HT1080 (cell line): ENCODE results near the gene FBXO47. TPM values are rescaled to one million over a fixed set of nuclear protein-coding genes. Genes with fewer than 3 reads are reported as not detected.
"Not testable (repeated sequence)": the region's sequence is repeated elsewhere in the genome, so short reads cannot be mapped to it uniquely, and the experiment has no call there.

ENCODE experiments used
- DNase-seq: peaks from one replicate; pipeline ENCODE4 v3.0.0-alpha.2; 2015; ENCODE audit warnings: low read depth
- total RNA-seq: library from RNA; depleted of rRNA; stranded (reverse); fragments of >200 nt; shearing (Covaris generic); gene quantifications from 2 replicates; pipeline ENCODE4 v1.2.3, GENCODE V29; 2014

Gene FBXO47
- total RNA-seq, 1 experiment from 2014 or later: not detected

DNA sequence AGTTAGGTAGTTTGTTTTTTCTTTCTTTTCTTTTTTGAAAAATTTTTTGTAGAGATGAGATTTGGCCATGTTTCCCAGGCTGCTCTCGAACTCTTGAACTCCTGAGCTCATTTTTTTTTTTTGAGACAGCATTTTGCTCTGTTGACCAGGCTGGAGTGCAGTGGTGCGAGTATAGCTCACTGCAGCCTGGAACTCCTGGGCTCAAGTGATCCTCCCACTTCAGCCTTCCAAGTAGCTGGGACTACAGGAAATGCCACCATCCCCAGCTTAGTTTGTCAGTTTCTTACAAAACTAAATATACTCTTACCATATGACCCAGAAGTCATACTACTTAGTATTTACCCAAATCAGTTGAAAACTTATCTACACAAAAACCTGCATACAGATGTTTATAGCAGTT, 14.4 kb upstream of the FBXO47 start:
- DNase-seq: no peak

GRCh38 chr17:38980490-38981217, 13.5 kb upstream of the FBXO47 start:
- no peak for DNase-seq

GRCh38 chr17:38978180-38978579, 11.0 kb upstream of the FBXO47 start:
- no peak for DNase-seq

DNA sequence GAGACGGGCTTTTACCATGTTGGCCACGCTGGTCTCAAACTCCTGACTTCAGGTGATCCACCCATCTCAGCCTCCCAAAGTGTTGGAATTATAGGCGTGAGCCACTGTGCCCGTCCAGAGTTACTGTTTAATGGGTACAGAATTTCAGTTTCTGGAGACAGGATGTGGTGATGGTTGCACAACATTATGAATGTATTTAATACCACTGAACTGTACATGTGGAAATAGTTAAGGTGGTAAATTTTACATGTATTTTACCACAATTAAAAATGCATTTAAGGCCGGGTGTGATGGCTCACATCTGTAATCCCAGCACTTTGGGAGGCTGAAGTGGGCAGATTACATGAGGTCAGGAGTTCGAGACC, 9.0 kb upstream of the FBXO47 start:
- peak; percentile 54 for DNase-seq

DNA sequence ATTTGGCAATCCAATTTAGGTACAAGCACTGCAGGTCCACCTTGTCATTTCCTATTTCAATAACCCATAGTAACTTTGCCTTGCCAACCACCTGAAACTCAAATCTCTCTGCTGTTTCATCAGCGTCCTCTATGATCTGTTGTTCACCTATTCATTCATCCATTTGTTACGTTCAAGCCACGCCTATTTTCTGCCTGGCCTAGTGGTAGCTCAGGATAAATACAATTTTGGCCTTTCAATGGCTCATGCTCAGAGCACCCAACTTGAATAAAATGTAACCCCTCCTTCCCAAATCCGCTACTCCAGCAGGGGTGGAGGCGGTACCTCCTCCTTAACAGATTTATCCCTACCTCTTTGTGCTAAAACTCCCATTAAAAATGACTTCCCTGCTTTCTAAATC, 3.6 kb upstream of the FBXO47 start:
- DNase-seq: no peak

DNA sequence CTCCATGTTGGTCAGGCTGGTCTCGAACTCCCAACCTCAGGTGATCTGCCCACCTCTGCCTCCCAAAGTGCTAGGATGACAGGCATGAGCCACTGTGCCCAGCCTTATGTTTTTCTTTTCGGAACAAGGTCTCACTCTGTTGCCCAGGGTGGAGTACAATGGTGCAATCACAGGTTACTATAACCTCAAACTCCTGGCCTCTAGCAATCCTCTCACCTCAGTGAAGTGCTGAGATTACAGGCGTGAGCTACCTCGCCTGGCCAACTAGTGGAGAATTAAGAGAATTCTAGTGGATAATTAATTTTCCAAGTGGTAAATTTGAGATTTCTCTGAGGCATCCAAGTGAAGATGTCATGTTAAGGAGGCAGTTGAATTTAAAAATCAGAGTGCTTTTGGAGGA, 2.9 kb upstream of the FBXO47 start:
- no peak for DNase-seq

DNA sequence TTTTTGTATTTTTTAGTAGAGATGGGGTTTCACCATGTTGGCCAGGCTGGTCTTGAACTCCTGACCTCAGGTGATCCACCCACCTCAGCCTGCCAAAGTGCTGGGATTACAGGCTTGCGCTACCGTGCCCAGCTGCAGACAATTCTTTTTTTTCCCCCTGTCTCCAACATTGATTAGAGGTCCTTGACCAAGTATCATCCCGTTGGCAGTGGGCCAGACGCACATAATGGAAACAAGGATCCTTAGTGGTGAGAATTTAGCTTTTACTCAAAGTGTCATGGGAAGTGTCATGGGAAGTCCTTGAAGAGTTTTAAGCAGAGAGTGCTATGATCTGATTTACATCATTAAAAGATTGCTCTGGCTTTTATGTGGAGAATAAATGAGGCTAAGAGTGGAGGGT, 2.1 kb upstream of the FBXO47 start:
- DNase-seq: no peak

DNA sequence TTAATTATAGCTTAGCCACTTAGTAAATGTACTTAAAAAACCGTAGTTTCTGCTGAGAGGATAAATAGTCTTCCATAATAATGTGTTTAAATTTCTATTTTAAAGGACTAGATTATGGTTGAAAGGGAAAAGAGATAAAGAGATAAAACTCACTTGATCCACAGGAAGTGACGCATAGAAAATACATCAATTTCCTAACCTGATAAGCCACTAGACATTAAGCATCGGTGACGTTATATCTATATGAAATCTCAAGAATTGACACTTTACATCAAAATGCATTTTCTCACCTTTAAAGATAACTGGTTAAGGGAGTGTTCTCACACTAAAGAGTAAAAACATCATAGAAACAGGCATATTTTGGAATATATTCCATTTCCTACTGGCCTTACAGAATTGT, 5.8 kb downstream of the FBXO47 start:
- DNase-seq: no peak

DNA sequence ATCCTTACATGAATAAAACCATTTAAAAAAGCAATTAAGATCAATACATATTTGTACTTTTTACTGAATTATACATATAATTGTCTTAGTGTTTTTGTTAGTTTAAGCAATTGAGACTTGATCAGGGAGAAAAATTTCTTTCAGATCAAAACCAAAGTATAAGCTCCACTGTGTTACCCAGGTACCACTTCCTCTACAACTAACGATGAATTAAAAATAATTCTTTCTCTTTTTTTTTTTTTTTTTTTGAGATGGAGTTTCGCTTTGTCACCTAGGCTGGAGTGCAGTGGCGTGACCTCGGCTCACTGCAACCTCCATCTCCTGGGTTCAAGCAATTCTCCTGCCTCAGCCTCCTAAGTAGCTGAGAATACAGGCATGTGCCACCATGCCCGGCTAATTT, 6.8 kb downstream of the FBXO47 start:
- DNase-seq: no peak

- no peak for DNase-seq
Observed at GRCh38 chr17:38959508-38959907, 7.7 kb downstream of the FBXO47 start.

- DNase-seq: no peak
Observed at GRCh38 chr17:38958756-38959155, 8.4 kb downstream of the FBXO47 start.

DNA sequence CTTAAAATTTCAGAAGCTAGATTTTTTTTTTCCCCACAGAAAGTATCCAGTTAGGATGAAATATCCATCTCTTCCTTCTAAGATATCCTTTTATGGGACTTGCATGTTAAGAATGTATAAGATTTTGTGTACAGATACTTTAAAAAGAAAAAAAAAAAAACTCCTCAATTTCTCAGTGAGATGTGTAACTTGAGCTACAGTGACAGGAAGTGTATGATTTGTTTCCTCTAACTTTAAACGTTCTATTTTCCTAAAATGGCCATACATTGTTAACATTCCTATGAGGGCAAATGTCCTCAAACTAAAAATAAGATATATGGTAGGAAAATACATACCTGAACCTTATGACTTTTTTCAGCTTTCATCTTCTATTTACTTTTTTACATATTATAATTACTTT, 8.9 kb downstream of the FBXO47 start:
- DNase-seq: peak; percentile 10

DNA sequence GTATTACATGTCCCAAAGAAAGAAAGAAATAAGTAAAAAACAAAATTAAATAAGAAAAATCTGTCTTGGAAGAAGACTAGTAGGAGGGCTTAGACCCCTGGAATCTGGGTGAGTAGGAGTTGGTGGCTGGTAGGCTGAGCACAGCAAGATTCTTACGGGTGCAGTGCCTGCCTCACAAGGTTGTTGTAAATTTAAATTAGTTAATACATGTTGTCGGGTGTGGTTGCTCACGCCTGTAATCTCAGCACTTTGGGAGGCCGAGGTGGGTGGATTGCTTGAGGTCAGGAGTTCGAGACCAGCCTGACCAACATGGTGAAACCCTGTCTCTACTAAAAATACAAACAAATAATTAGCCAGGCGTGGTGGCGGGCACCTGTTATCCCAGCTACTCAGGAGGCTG, 13.4 kb downstream of the FBXO47 start:
- not testable (repeated sequence) for DNase-seq

DNA sequence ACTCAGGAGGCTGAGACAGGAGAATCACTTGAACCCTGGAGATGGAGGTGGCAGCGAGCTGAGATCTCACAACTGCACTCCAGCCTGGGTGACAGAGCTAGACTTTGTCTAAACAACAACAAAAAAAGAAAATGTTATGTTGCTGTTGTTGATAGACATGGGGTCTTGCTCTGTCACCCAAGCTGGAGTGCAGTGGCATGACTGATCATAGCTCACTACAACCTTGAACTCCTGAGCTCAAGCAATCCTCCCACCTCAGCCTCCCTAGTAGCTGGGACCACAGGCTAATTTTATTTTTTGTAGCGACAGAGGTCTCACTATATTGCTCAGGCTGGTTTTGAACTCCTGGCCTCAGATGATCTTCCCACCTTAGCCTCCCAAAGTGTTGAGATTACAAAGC, 20.0 kb downstream of the FBXO47 start:
- no peak for DNase-seq

DNA sequence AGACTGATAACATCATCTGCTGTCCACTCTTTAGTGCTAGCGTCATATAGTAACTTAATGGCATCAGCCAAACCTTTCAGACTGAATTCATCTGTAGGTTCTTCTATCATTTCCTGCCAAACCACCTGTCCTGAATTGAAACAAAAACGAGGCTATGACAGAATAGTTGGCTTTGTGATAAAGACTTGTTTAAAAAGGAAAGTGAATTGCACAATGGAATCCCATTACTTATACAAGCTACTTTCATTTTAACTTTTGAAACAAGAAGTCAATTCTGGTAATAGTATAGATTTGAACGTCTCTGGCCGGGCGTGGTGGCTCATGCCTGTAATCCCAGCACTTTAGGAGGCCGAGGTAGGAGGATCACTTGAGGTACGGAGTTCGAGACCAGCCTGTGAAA, 23.6 kb downstream of the FBXO47 start:
- no peak for DNase-seq

- DNase-seq: no peak
Observed at GRCh38 chr17:38942696-38943334, 24.4 kb downstream of the FBXO47 start.

DNA sequence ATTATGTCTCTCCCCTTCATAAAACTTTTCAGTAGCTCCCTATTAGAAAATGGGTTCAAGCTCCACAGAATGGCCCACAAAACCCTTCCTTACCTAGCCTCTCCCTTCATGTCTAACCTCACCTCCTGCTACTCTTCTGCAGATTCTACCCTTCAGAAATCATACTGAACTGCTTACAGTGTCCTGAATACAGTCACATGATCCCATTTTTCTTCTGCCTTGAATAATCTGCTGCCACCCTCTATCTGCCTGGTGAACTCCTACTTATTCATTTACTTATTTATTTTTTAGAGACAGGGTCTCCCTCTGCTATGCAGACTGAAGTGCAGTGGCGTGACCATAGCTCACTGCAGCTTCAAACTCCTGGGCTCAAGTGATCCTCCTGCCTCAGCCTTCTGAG, 26.8 kb downstream of the FBXO47 start:
- DNase-seq: no peak

DNA sequence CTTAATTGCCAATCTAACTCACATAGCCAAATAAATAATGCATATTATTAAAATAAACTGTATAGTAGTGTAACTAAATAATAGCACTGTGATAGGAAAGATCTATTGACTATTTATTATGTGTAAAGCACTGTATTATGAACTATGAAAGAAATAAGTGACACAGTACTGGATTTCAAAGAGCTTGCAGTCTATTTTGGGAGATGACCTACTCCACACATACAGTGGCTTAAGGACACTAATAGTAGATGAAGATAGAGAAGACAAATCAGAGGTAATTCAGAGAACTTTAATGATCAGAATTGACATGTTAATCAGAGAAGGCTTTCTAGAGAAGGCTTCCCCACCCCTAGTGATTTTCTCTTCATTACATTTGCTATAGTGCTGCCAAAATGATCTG, 27.2 kb downstream of the FBXO47 start:
- DNase-seq: no peak

DNA sequence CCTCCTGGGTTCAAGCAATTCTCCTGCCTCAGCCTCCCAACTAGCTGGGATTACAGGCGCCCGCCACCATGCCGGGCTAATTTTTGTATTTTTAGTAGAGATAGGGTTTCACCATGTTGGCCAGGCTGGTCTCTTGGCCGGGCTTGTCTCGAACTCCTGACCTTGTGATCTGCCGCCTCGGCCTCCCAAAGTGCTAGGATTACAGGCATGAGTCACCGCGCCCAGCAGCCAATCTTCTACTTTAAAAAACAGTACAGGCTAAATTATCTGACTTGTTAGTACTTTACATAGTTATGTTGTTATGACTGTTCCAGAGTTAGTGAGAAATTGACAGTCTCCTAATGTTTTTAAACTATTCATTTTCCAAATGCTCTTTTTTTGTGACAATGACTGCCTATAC, 33.2 kb downstream of the FBXO47 start:
- not testable (repeated sequence) for DNase-seq

GRCh38 chr17:38930782-38931181, 36.4 kb downstream of the FBXO47 start:
- DNase-seq: not testable (repeated sequence)

DNA sequence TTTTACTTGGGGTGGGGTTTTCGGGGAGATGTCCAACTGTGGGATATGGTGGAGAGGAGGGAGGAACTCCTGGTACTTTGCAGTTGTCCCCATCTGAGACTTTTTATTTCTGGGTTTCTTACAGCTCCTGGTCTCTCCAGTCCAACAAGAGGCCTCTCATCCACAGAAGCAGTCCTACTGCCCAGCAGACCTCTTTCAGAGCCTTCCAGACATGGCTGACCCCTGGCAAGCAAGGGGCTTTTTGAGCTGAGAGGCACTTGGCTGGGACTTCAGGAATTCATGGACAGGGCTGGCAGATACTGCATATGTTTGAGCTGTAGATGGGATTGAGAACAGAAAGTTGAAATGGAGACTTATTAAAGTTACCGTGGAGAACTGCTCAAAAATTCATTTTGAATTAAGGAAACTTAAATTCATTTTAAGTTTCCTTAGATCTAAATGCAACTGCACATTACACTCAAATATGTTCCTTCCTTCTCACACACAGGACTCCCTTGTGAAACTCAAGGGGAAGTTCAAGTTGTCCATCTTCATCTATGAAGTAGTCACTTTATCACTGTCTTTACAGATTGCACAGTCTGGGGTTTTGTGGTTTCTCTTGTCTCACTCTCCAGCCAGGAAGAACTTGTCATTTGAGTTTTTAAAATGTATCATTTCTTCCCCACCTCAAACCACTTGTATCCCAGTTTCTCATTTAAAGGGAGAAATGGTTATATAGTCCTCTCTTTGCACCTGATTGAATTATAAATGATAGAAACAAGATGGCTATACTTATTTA, 40.7 kb downstream of the FBXO47 start:
- no peak for DNase-seq

DNA sequence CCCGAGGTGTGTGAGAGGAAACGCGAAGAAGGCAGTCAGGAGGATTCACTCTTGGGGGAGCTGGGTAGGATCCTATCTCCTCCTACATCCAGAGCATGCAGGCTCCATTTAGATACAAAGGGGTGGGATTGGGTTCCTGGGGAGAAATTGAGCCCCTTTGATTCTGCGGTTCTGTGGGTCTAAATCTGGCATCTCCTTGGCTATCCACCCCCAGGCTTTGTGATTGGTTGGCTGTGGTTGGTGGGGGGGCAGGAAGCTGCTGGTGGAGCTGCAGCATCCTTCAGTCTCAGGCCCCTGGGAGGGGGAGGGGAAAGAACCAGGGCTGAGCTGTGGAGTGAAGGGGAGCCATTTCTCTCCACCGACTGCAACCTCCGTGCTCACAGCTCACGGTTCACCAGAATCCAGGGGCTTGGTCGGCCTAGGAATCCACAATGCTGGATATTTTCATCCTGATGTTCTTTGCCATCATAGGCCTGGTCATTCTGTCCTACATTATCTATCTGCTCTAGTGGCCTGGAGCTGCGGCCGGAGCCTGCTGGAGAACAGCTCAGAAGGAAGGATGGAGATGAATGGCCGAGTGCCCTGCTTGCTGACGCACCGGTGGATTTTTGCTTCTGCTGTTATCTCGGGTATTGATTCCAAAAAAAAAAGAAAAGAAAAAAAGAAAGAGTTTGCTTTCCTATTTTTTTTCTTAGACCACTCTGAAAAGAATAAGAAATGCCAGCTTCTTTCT, 41.8 kb downstream of the FBXO47 start, which contains the start of gene LASP1NB:
LASP1NB (plus strand) TSS at position 352 of the 733 bp plus-strand sequence.
- no peak for DNase-seq
